ENCODE results near the gene DYNLRB2.

DNA sequence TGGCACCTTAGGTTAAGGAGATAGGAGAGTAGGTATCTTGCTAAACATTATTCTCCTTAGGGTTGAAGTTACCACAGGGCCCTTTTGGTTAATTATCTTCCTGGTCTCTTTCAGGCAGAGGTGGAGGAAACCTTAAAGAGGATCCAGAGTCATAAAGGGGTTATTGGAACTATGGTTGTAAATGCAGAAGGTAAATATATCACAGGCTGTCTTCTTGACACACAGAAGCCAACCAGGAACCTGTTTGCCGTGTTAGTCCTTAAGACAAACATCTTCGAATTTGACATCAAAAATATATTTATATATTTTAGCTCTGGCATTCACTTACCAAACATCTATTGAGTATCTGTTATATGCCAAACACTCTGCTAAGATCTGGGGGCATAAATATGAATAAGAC, 2.4 kb downstream of the DYNLRB2 start:
- TF ChIP-seq TAF1 (IDR thresholded peaks at IDR 0.05; ENCODE audit: low read depth) (no peak), POLR2AphosphoS5 (IDR thresholded peaks at IDR 0.05) (no peak), MXI1 (conservative IDR thresholded peaks at IDR 0.05; ENCODE audit: poor library complexity, severe bottlenecking) (no peak)

All from neural cell (in vitro differentiated cells).